Caco-2 (cell line): ENCODE measurements around the gene HOXD10. TPM values are rescaled to one million over a fixed set of nuclear protein-coding genes. Genes with fewer than 3 reads are reported as not detected.
A peak's percentile ranks its signal among the peaks of the same experiment; 100 is the strongest.

Source experiments
- BruUV-seq: library from RNA; stranded (reverse); fragments of 400-500 nt; replicated peaks from 2 replicates; lab custom pipeline; 2021; lab: Mats Ljungman, UMichigan
- CTCF ChIA-PET: fragments of 300-600 bp; sonication (Branson Sonifier 250); formaldehyde crosslinking; loops from one replicate; lab custom pipeline; 2022; ENCODE audit warnings: antibody characterized with exemption; lab: Charles Lee
- POLR2A ChIA-PET: fragments of 300-600 bp; sonication (Branson Sonifier 250); formaldehyde crosslinking; loops from one replicate; lab custom pipeline; 2022; ENCODE audit warnings: antibody characterized with exemption; lab: Charles Lee
- DNase-seq, 2 experiments: peaks; one replicate each; pipeline versions ENCODE4 v3.0.0 to v3.0.0-alpha.2; 2020 to 2022
- H3K27me3 ChIP-seq: replicated peaks from 2 replicates; pipeline ENCODE4 v1.6.0; 2011; ENCODE audit warnings: low read length; ENCODE audit not compliant: control insufficient read depth, insufficient read depth
- H3K36me3 ChIP-seq: 2 replicates; pipeline ENCODE4 v1.5.1; 2011; ENCODE audit warnings: low read length; ENCODE audit not compliant: control insufficient read depth, insufficient read depth
- H3K4me1 ChIP-seq: fragments of 250-450 bp; sonication (Bioruptor Pico); 2 replicates; pipeline ENCODE4 v1.5.1; 2020; ENCODE audit warnings: mild to moderate bottlenecking
- H3K4me3 ChIP-seq: 2 replicates; pipeline ENCODE4 v1.5.1; 2011; ENCODE audit warnings: low read depth, mild to moderate bottlenecking, control low read depth, low read length
- H3K9me3 ChIP-seq: fragments of 250-450 bp; sonication (Bioruptor Pico); 2 replicates; pipeline ENCODE4 v1.5.1; 2020; ENCODE audit warnings: mild to moderate bottlenecking, moderate library complexity
- H3K27ac Mint-ChIP-seq: one replicate; pipeline ENCODE4 v1.8.0; 2022; ENCODE audit warnings: mixed read lengths; ENCODE audit not compliant: unreplicated experiment
- H3K27me3 Mint-ChIP-seq: one replicate; pipeline ENCODE4 v1.8.0; 2022; ENCODE audit warnings: mixed read lengths; ENCODE audit not compliant: insufficient read depth, unreplicated experiment
- H3K36me3 Mint-ChIP-seq: one replicate; pipeline ENCODE4 v1.8.0; 2022; ENCODE audit warnings: mild to moderate bottlenecking, mixed read lengths; ENCODE audit not compliant: insufficient read depth, unreplicated experiment
- H3K4me1 Mint-ChIP-seq: one replicate; pipeline ENCODE4 v1.8.0; 2022; ENCODE audit warnings: low read depth, mixed read lengths; ENCODE audit not compliant: unreplicated experiment
- H3K4me3 Mint-ChIP-seq: one replicate; pipeline ENCODE4 v1.8.0; 2022; ENCODE audit warnings: mild to moderate bottlenecking, moderate library complexity, mixed read lengths; ENCODE audit not compliant: unreplicated experiment
- H3K9me3 Mint-ChIP-seq: one replicate; pipeline ENCODE4 v1.8.0; 2022; ENCODE audit warnings: mixed read lengths; ENCODE audit not compliant: unreplicated experiment
- CTCF ChIP-seq, 2 experiments: fragments of 200-600 bp in 1 of 2; IDR thresholded peaks; 1 replicate in 1 of 2; 2 replicates in 1 of 2; pipeline versions ENCODE4 v1.5.1 to v1.8.0; 2011 to 2022; ENCODE audit warnings: antibody characterized with exemption in 1 of 2, control low read depth in 1 of 2, inconsistent platforms in 1 of 2, low read depth in 1 of 2, low read length in 1 of 2, mild to moderate bottlenecking in 1 of 2, moderate library complexity in 1 of 2; ENCODE audit not compliant: insufficient read depth in 1 of 2, severe bottlenecking in 1 of 2, unreplicated experiment in 1 of 2
- intact Hi-C: fragments of 100-400 bp; cut with micrococcal nuclease; formaldehyde crosslinking; loops from one replicate; pipeline ENCODE4 v1.10.0; 2022; ENCODE audit not compliant: unreplicated experiment
- total RNA-seq: library from RNA; stranded (reverse); gene quantifications from 2 replicates; pipeline ENCODE4 v1.2.3, GENCODE V29; 2022

Gene HOXD10
- total RNA-seq, 1 experiment from 2014 or later: not detected

GRCh38 chr2:176117823-176118371, 1.3 kb downstream of the HOXD10 start:
- H3K36me3 Mint-ChIP-seq: no peaks in the 10 kb centered on the region
- no peak for DNase-seq
- POLR2A ChIA-PET: no interaction called here
- H3K27me3 ChIP-seq: peaks cover 8% of the 10 kb centered on the region
- no peak overlapping the region for H3K4me3 ChIP-seq
- CTCF ChIA-PET: no interaction called here
- no peak overlapping the region for H3K27ac Mint-ChIP-seq
- peaks cover 3% of the 10 kb centered on the region; the same call in 1 of the 2 replicates for H3K4me1 ChIP-seq
- no TSS peak for BruUV-seq
- no peaks in the 10 kb centered on the region for H3K9me3 ChIP-seq
- H3K4me1 Mint-ChIP-seq: no peaks in the 10 kb centered on the region
- TF ChIP-seq CTCF (IDR thresholded peaks at IDR 0.05; ENCODE audit: insufficient read depth in 1 of 2, low read depth in 1 of 2, low read length in 1 of 2, severe bottlenecking in 1 of 2, unreplicated experiment in 1 of 2): no peak
- H3K9me3 Mint-ChIP-seq: no peaks in the 10 kb centered on the region
- peaks cover 64% of the 10 kb centered on the region for H3K27me3 Mint-ChIP-seq
- intact Hi-C loops: no loop called here
- H3K36me3 ChIP-seq: no peaks in the 10 kb centered on the region
- no peak overlapping the region for H3K4me3 Mint-ChIP-seq

- Histone ChIP-seq H3K27me3 (peaks cover 11% of the 10 kb centered on the region), H3K4me3 (no peak overlapping the region), H3K36me3 (no peaks in the 10 kb centered on the region), H3K9me3 (no peaks in the 10 kb centered on the region), H3K4me1 (peaks cover 9% of the 10 kb centered on the region; the same call in 1 of the 2 replicates)
- peak in 1 of 2 experiments; percentile 46 for TF ChIP-seq CTCF (IDR thresholded peaks at IDR 0.05; ENCODE audit: insufficient read depth in 1 of 2, low read depth in 1 of 2, low read length in 1 of 2, severe bottlenecking in 1 of 2, unreplicated experiment in 1 of 2)
- Mint-ChIP-seq H3K9me3 (no peaks in the 10 kb centered on the region), H3K36me3 (no peaks in the 10 kb centered on the region), H3K4me3 (no peak overlapping the region), H3K4me1 (no peaks in the 10 kb centered on the region), H3K27me3 (peaks cover 62% of the 10 kb centered on the region), H3K27ac (no peak overlapping the region)
- BruUV-seq: no TSS peak
- DNase-seq: no peak
- intact Hi-C loops: no loop called here
- ChIA-PET POLR2A (no interaction called here), CTCF (no interaction called here)
These were observed 2.2 kb downstream of the HOXD10 start for GRCh38 chr2:176118601-176119339.

- Mint-ChIP-seq H3K4me3 (no peak overlapping the region), H3K9me3 (no peaks in the 10 kb centered on the region), H3K27ac (no peak overlapping the region), H3K4me1 (no peaks in the 10 kb centered on the region), H3K36me3 (no peaks in the 10 kb centered on the region), H3K27me3 (peaks cover 67% of the 10 kb centered on the region)
- ChIA-PET CTCF (interaction anchor here (0.6 to 2.2 kb wide), 3 partner anchors 9 to 534 kb away, joined by 3 to 7 read pairs (median 5); no protein-coding TSS in a partner anchor), POLR2A (no interaction called here)
- no TSS peak for BruUV-seq
- no peak for TF ChIP-seq CTCF (IDR thresholded peaks at IDR 0.05; ENCODE audit: insufficient read depth in 1 of 2, low read depth in 1 of 2, low read length in 1 of 2, severe bottlenecking in 1 of 2, unreplicated experiment in 1 of 2)
- no peak overlapping the region for H3K4me3 ChIP-seq
- H3K4me1 ChIP-seq: peaks cover 9% of the 10 kb centered on the region; the same call in 1 of the 2 replicates
- no peak for DNase-seq
- peaks cover 11% of the 10 kb centered on the region for H3K27me3 ChIP-seq
- H3K9me3 ChIP-seq: no peaks in the 10 kb centered on the region
- H3K36me3 ChIP-seq: no peaks in the 10 kb centered on the region
- intact Hi-C loops: loop anchor here (10.0 kb wide), 2 partner anchors 264 to 694 kb away; no protein-coding TSS in a partner anchor
These were observed 4.0 kb downstream of the HOXD10 start for GRCh38 chr2:176120364-176121189.
